SK-N-SH (cell line): ENCODE measurements around the gene SPOCK1. TPM values are rescaled to one million over a fixed set of nuclear protein-coding genes. Genes with fewer than 3 reads are reported as not detected.
A peak's percentile ranks its signal among the peaks of the same experiment; 100 is the strongest.

Experiments
- CTCF ChIA-PET: fragments of 300-600, 350-600 bp; formaldehyde crosslinking; extraction: SDS; loops from one replicate; lab custom pipeline; 2021; lab: Yijun Ruan, JAX
- POLR2A ChIA-PET: fragments of 350-600 bp; sonication (Branson Sonifier 250); formaldehyde crosslinking; extraction: SDS; loops from one replicate; lab custom pipeline; 2020; ENCODE audit warnings: antibody characterized with exemption, inconsistent platforms; lab: Yijun Ruan, JAX
- DNase-seq: peaks from one replicate; pipeline ENCODE4 v3.0.0; 2012
- H2AFZ ChIP-seq: fragments of 200-600 bp; sonication (generic); 2 replicates; pipeline ENCODE4 v1.8.1; 2016; ENCODE audit warnings: antibody characterized with exemption, mild to moderate bottlenecking, low read depth
- H3F3A ChIP-seq: fragments of 200-600 bp; sonication (generic); replicated peaks from 2 replicates; pipeline ENCODE3; 2016; ENCODE audit warnings: antibody characterized with exemption, mild to moderate bottlenecking; ENCODE audit not compliant: insufficient read depth
- H3K27ac ChIP-seq, 2 experiments: fragments of 200-500 bp in 1 of 2; fragments of 200-600 bp in 1 of 2; sonication (Bioruptor generic) in 1 of 2; sonication (generic), shearing (Covaris generic) in 1 of 2; 2 replicates each; pipeline versions ENCODE4 v1.5.1 to v1.6.1; 2014 to 2016; ENCODE audit warnings: low read depth in 2 of 2, inconsistent platforms in 1 of 2, low read length in 1 of 2, mild to moderate bottlenecking in 1 of 2, mixed read lengths in 1 of 2
- H3K27me3 ChIP-seq: fragments of 200-600 bp; sonication (generic), shearing (Covaris generic); 2 replicates; pipeline ENCODE4 v1.6.1; 2016; ENCODE audit warnings: mixed run types; ENCODE audit not compliant: insufficient read depth
- H3K36me3 ChIP-seq, 2 experiments: fragments of 200-500 bp in 1 of 2; fragments of 200-600 bp in 1 of 2; sonication (Bioruptor generic) in 1 of 2; sonication (generic) in 1 of 2; replicated peaks in 1 of 2; 2 replicates each; pipeline versions ENCODE3 to v1.5.1; 2014 to 2016; ENCODE audit warnings: low read length in 1 of 2, mild to moderate bottlenecking in 1 of 2; ENCODE audit not compliant: insufficient read depth in 2 of 2, control insufficient read depth in 1 of 2
- H3K4me1 ChIP-seq, 2 experiments: fragments of 200-500 bp in 1 of 2; fragments of 200-600 bp in 1 of 2; sonication (Bioruptor generic) in 1 of 2; sonication (generic), shearing (Covaris generic) in 1 of 2; 2 replicates each; pipeline versions ENCODE4 v1.5.1 to v1.6.1; 2014 to 2016; ENCODE audit warnings: low read depth in 1 of 2, low read length in 1 of 2, mixed run types in 1 of 2; ENCODE audit not compliant: insufficient read depth in 2 of 2, control insufficient read depth in 1 of 2
- H3K4me2 ChIP-seq: fragments of 200-600 bp; sonication (generic), shearing (Covaris generic); 2 replicates; pipeline ENCODE4 v1.6.1; 2017; ENCODE audit warnings: mixed run types
- H3K4me3 ChIP-seq, 2 experiments: fragments of 200-500 bp in 1 of 2; fragments of 200-600 bp in 1 of 2; sonication (Bioruptor generic) in 1 of 2; sonication (generic), shearing (Covaris generic) in 1 of 2; 2 replicates each; pipeline versions ENCODE4 v1.5.1 to v1.8.1; 2014 to 2016; ENCODE audit warnings: low read depth in 2 of 2, inconsistent platforms in 1 of 2, low read length in 1 of 2, mild to moderate bottlenecking in 1 of 2, mixed read lengths in 1 of 2, moderate library complexity in 1 of 2
- H3K79me2 ChIP-seq: fragments of 200-600 bp; sonication (generic); 2 replicates; pipeline ENCODE4 v1.8.1; 2017; ENCODE audit warnings: mild to moderate bottlenecking; ENCODE audit not compliant: insufficient read depth
- H3K9ac ChIP-seq: fragments of 200-600 bp; sonication (generic); 2 replicates; pipeline ENCODE4 v1.6.1; 2017; ENCODE audit warnings: mixed run types
- H3K9me2 ChIP-seq: fragments of 200-600 bp; sonication (generic); 2 replicates; pipeline ENCODE4 v1.6.1; 2017; ENCODE audit warnings: mixed run types
- H3K9me3 ChIP-seq: fragments of 200-600 bp; sonication (generic); 2 replicates; pipeline ENCODE4 v1.6.1; 2017; ENCODE audit warnings: mixed run types, mild to moderate bottlenecking, moderate library complexity
- H4K20me1 ChIP-seq: fragments of 200-600 bp; sonication (generic); 2 replicates; pipeline ENCODE4 v1.6.1; 2017; ENCODE audit warnings: mild to moderate bottlenecking, mixed run types; ENCODE audit not compliant: insufficient read depth
- EP300 ChIP-seq, 2 experiments: IDR thresholded peaks; 2 replicates each; pipeline versions ENCODE4 v1.4.0 to v1.6.1; 2012; ENCODE audit warnings: borderline replicate concordance in 1 of 2, low read depth in 1 of 2, low read length in 1 of 2
- FOXJ3 ChIP-seq: sonication (generic); formaldehyde crosslinking; IDR thresholded peaks from 2 replicates; pipeline ENCODE4 v1.5.1; 2020; ENCODE audit warnings: mild to moderate bottlenecking, missing genetic modification reagents
- FOXM1 ChIP-seq: IDR thresholded peaks from 2 replicates; pipeline ENCODE4 v1.4.0; 2012; ENCODE audit warnings: low read depth, mild to moderate bottlenecking
- GABPA ChIP-seq: IDR thresholded peaks from 2 replicates; pipeline ENCODE4 v1.4.0; 2012; ENCODE audit warnings: low read depth, mild to moderate bottlenecking
- GATA2 ChIP-seq: sonication (generic); formaldehyde crosslinking; IDR thresholded peaks from 2 replicates; pipeline ENCODE4 v1.5.0; 2020; ENCODE audit warnings: mild to moderate bottlenecking, missing genetic modification reagents
- IRF3 ChIP-seq: fragments of 150-350 bp; IDR thresholded peaks from 2 replicates; pipeline ENCODE4 v1.6.1; 2016; ENCODE audit warnings: mild to moderate bottlenecking, low read depth, low read length
- JUND ChIP-seq: IDR thresholded peaks from 2 replicates; pipeline ENCODE4 v1.4.0; 2012
- MEF2A ChIP-seq: IDR thresholded peaks from 2 replicates; pipeline ENCODE4 v1.4.0; 2012; ENCODE audit warnings: low read depth, borderline replicate concordance
- PBX3 ChIP-seq: IDR thresholded peaks from 2 replicates; pipeline ENCODE4; 2012
- RAD21 ChIP-seq: IDR thresholded peaks from 2 replicates; pipeline ENCODE4 v1.6.1; 2012; ENCODE audit warnings: mild to moderate bottlenecking, low read length
- REST ChIP-seq: IDR thresholded peaks from 2 replicates; pipeline ENCODE4 v1.6.1; 2012; ENCODE audit warnings: mild to moderate bottlenecking, low read depth, low read length, moderate library complexity
- RXRA ChIP-seq: IDR thresholded peaks from 2 replicates; pipeline ENCODE4 v1.4.0; 2012; ENCODE audit warnings: low read depth, mild to moderate bottlenecking, borderline replicate concordance
- TCF12 ChIP-seq: IDR thresholded peaks from 2 replicates; pipeline ENCODE4 v1.4.0; 2012
- USF1 ChIP-seq: IDR thresholded peaks from 2 replicates; pipeline ENCODE4 v1.4.0; 2012; ENCODE audit warnings: low read depth, borderline replicate concordance
- USF2 ChIP-seq: fragments of 150-350 bp; IDR thresholded peaks from 2 replicates; pipeline ENCODE4 v1.6.1; 2017; ENCODE audit warnings: antibody characterized with exemption, low read length, low read depth, borderline replicate concordance
- YY1 ChIP-seq: IDR thresholded peaks from 2 replicates; pipeline ENCODE4 v1.4.0; 2012; ENCODE audit warnings: low read depth, mild to moderate bottlenecking
- WGBS: methylation state at CpG from one replicate; pipeline ENCODE4 v1.1.6; 2017; ENCODE audit warnings: low lambda C conversion rate; 5-methylcytosine and 5-hydroxymethylcytosine counted together
- polyA plus RNA-seq, 3 experiments: library from polyadenylated mRNA; depleted of rRNA; stranded (reverse); fragments of >200 nt; gene quantifications; 2 replicates each; pipeline ENCODE4 v1.2.3, GENCODE V29; 2012

Gene SPOCK1
- polyA plus RNA-seq, 1 of the 3 experiments (the other 2 are of a cell fraction), result 11.3 TPM

- POLR2A ChIA-PET, result no interaction called here
- Histone ChIP-seq H3K9ac (no peak overlapping the region), H2AFZ (no peak overlapping the region), H3K4me2 (no peak overlapping the region), H3K79me2 (peaks cover 11% of the 10 kb centered on the region; the same call in 1 of the 2 replicates), H4K20me1 (no peaks in the 10 kb centered on the region), H3K9me2 (no peaks in the 10 kb centered on the region), H3K36me3 (no peaks in the 10 kb centered on the region), H3K4me3 (no peak overlapping the region), H3F3A (peaks cover 11% of the 10 kb centered on the region), H3K4me1 (peaks cover 8 to 23% of the 10 kb centered on the region in 2 experiments), H3K27ac (no peak overlapping the region), H3K27me3 (no peaks in the 10 kb centered on the region), H3K9me3 (no peaks in the 10 kb centered on the region)
- DNase-seq, result peak; percentile 40
- TF ChIP-seq USF1 (peak; percentile 14; the same call in 1 of the 2 replicates), RAD21 (no peak), FOXJ3 (CRISPR knock-in tag) (no peak), YY1 (no peak), GATA2 (0 out of 2 replicates have a peak, but pooled peaks have one; percentile 8), EP300 (IDR thresholded peaks at IDR 0.05; ENCODE audit: borderline replicate concordance in 1 of 2, low read depth in 1 of 2, low read length in 1 of 2) (0 out of 4 replicates have a peak, but pooled peaks of 1 of the 2 experiments have one; percentile 11)
- CTCF ChIA-PET, result interaction anchor here (1.1 to 2.6 kb wide), 4 partner anchors 10 to 193 kb away, joined by 3 to 14 read pairs (median 8); partner anchors contain the start of gene SPOCK1
- 85% methylated on average over 8 of the region's 8 CpGs for WGBS
Measured at GRCh38 chr5:137305971-137306602, 193.0 kb downstream of the SPOCK1 start.

- Histone ChIP-seq H3K4me2 (no peak overlapping the region), H3K4me1 (peaks cover 8 to 15% of the 10 kb centered on the region in 2 experiments; a peak in 3 of 4 replicates), H4K20me1 (no peaks in the 10 kb centered on the region), H3K9me2 (no peaks in the 10 kb centered on the region), H3K27me3 (no peaks in the 10 kb centered on the region), H3K4me3 (no peak overlapping the region), H3K9ac (no peak overlapping the region), H3K27ac (no peak overlapping the region), H3K36me3 (no peaks in the 10 kb centered on the region), H3F3A (peaks cover 16% of the 10 kb centered on the region), H3K9me3 (no peaks in the 10 kb centered on the region), H3K79me2 (peaks cover 11% of the 10 kb centered on the region; the same call in 1 of the 2 replicates), H2AFZ (no peak overlapping the region)
- CTCF ChIA-PET, result interaction anchor here (1.4 to 2.3 kb wide), 3 partner anchors 16 to 195 kb away, joined by 3 to 8 read pairs (median 7); partner anchors contain the start of gene SPOCK1
- POLR2A ChIA-PET, result no interaction called here
- no peak for DNase-seq
- TF ChIP-seq PBX3, result no peak
- TF ChIP-seq REST, result no peak
- TF ChIP-seq USF2, result no peak
- no peak for TF ChIP-seq JUND
- no peak for TF ChIP-seq MEF2A
- TF ChIP-seq TCF12, result no peak
- TF ChIP-seq RXRA, result no peak
- TF ChIP-seq GABPA, result no peak
- no peak for TF ChIP-seq IRF3
- no peak for TF ChIP-seq USF1
- TF ChIP-seq RAD21, result no peak
- TF ChIP-seq FOXM1, result no peak
- WGBS, result 84% methylated on average over 4 of the region's 4 CpGs
Measured at GRCh38 chr5:137304226-137304874, 194.8 kb downstream of the SPOCK1 start.
